T-helper 22 cell (primary cell): ENCODE measurements around the gene POLR1D.

Experiments used
- DNase-seq: peaks from one replicate; pipeline ENCODE4 v3.0.0-alpha.2; 2020; ENCODE audit warnings: low read depth

POLR1D gene

GRCh38 chr13:27639186-27639585 is 17.5 kb downstream of the POLR1D start:
- no peak for DNase-seq

GRCh38 chr13:27641711-27642502 is 20.2 kb downstream of the POLR1D start:
- DNase-seq: no peak

GRCh38 chr13:27643334-27644132 is 21.8 kb downstream of the POLR1D start:
- DNase-seq: no peak

- DNase-seq: no peak
Measured at GRCh38 chr13:27644302-27644701, 22.6 kb downstream of the POLR1D start.

GRCh38 chr13:27650312-27650711 is 28.6 kb downstream of the POLR1D start:
- no peak for DNase-seq

GRCh38 chr13:27654059-27654458 is 32.4 kb downstream of the POLR1D start:
- DNase-seq: no peak

GRCh38 chr13:27654816-27655215 is 33.1 kb downstream of the POLR1D start:
- no peak for DNase-seq

GRCh38 chr13:27657724-27658123 is 36.0 kb downstream of the POLR1D start:
- DNase-seq: no peak

GRCh38 chr13:27658546-27658945 is 36.9 kb downstream of the POLR1D start:
- DNase-seq: no peak

- no peak for DNase-seq
Measured at GRCh38 chr13:27659145-27659865, 37.6 kb downstream of the POLR1D start.

- DNase-seq: no peak
Measured at GRCh38 chr13:27660511-27660910, 38.8 kb downstream of the POLR1D start.

GRCh38 chr13:27661017-27661416 is 39.3 kb downstream of the POLR1D start:
- DNase-seq: no peak

GRCh38 chr13:27662738-27663470 is 41.2 kb downstream of the POLR1D start:
- DNase-seq: no peak

- DNase-seq: no peak
Measured at GRCh38 chr13:27663947-27664346, 42.3 kb downstream of the POLR1D start.

- DNase-seq: no peak
Measured at GRCh38 chr13:27665333-27665732, 43.6 kb downstream of the POLR1D start.

GRCh38 chr13:27665761-27666160 is 44.1 kb downstream of the POLR1D start:
- DNase-seq: no peak

- no peak for DNase-seq
Measured at GRCh38 chr13:27666951-27667350, 45.3 kb downstream of the POLR1D start.

- DNase-seq: no peak
Measured at GRCh38 chr13:27667946-27668345, 46.3 kb downstream of the POLR1D start.

- DNase-seq: no peak
Measured at GRCh38 chr13:27670861-27671260, 49.2 kb downstream of the POLR1D start.

GRCh38 chr13:27672025-27672424 is 50.3 kb downstream of the POLR1D start:
- no peak for DNase-seq
